Neuronal stem cell (in vitro differentiated cells): ENCODE data around the gene DSCAM.

Experiments
- DNase-seq: peaks from one replicate; pipeline ENCODE4 v3.0.0-alpha.2; 2013; ENCODE audit warnings: low spot score
- H2AFZ ChIP-seq: one replicate; pipeline ENCODE4 v1.6.1; 2013; ENCODE audit warnings: mild to moderate bottlenecking, low read length, inconsistent platforms
- H2AK5ac ChIP-seq: 2 replicates; pipeline ENCODE4 v1.6.1; 2013; ENCODE audit warnings: low read depth, mild to moderate bottlenecking, inconsistent platforms, low read length, moderate library complexity, mixed read lengths
- H2BK120ac ChIP-seq: 2 replicates; pipeline ENCODE4 v1.6.1; 2013; ENCODE audit warnings: low read depth, mild to moderate bottlenecking, inconsistent platforms, low read length, moderate library complexity, mixed read lengths
- H2BK12ac ChIP-seq: one replicate; pipeline ENCODE4 v1.6.1; 2013; ENCODE audit warnings: low read length, inconsistent platforms
- H2BK15ac ChIP-seq: 2 replicates; pipeline ENCODE4 v1.6.1; 2013; ENCODE audit warnings: mild to moderate bottlenecking, low read length, inconsistent platforms, mixed read lengths
- H2BK5ac ChIP-seq: one replicate; pipeline ENCODE4 v1.6.1; 2013; ENCODE audit warnings: inconsistent platforms, mild to moderate bottlenecking, low read length, moderate library complexity
- H3K14ac ChIP-seq: one replicate; pipeline ENCODE4 v1.6.1; 2013; ENCODE audit warnings: low read length, inconsistent platforms
- H3K18ac ChIP-seq: 2 replicates; pipeline ENCODE4 v1.6.1; 2013; ENCODE audit warnings: low read length, inconsistent platforms
- H3K23ac ChIP-seq: 2 replicates; pipeline ENCODE4 v1.6.1; 2013; ENCODE audit warnings: low read depth, mild to moderate bottlenecking, mixed read lengths, low read length, inconsistent platforms; ENCODE audit not compliant: poor library complexity
- H3K27ac ChIP-seq: replicated peaks from 3 replicates; pipeline ENCODE4 v1.5.1; 2013; ENCODE audit warnings: low read length, inconsistent platforms
- H3K27me3 ChIP-seq, 3 experiments: 2 replicates each; pipeline ENCODE4 v1.6.1; 2013; ENCODE audit warnings: low read length in 3 of 3, mild to moderate bottlenecking in 2 of 3, inconsistent platforms in 1 of 3, low read depth in 1 of 3, mixed read lengths in 1 of 3, moderate library complexity in 1 of 3; ENCODE audit not compliant: control insufficient read depth in 3 of 3, insufficient read depth in 3 of 3
- H3K36me3 ChIP-seq, 2 donors: replicated peaks in 1 of 2; 2 replicates each; pipeline ENCODE4 v1.6.1; 2013; ENCODE audit warnings: low read length in 2 of 2; ENCODE audit not compliant: control insufficient read depth in 2 of 2, insufficient read depth in 2 of 2
- H3K4ac ChIP-seq: 2 replicates; pipeline ENCODE4 v1.6.1; 2013; ENCODE audit warnings: inconsistent platforms, mild to moderate bottlenecking, low read length, moderate library complexity
- H3K4me1 ChIP-seq, 2 donors: 1 replicate in 1 of 2; 2 replicates in 1 of 2; pipeline ENCODE4 v1.6.1; 2013; ENCODE audit warnings: low read length in 2 of 2, low read depth in 1 of 2; ENCODE audit not compliant: control insufficient read depth in 2 of 2, insufficient read depth in 1 of 2
- H3K4me2 ChIP-seq: one replicate; pipeline ENCODE4 v1.6.1; 2013; ENCODE audit warnings: mild to moderate bottlenecking, low read length, inconsistent platforms; ENCODE audit not compliant: insufficient read depth, poor library complexity, severe bottlenecking
- H3K4me3 ChIP-seq, 2 donors: 2 replicates each; pipeline ENCODE4 v1.5.1; 2013; ENCODE audit warnings: low read length in 2 of 2, mild to moderate bottlenecking in 2 of 2, inconsistent platforms in 1 of 2, moderate library complexity in 1 of 2
- H3K79me1 ChIP-seq: one replicate; pipeline ENCODE4 v1.6.1; 2013; ENCODE audit warnings: low read depth, mild to moderate bottlenecking, inconsistent platforms, low read length, moderate library complexity
- H3K9ac ChIP-seq: one replicate; pipeline ENCODE4 v1.6.1; 2013; ENCODE audit warnings: mild to moderate bottlenecking, low read depth, low read length, inconsistent platforms; ENCODE audit not compliant: poor library complexity
- H3K9me3 ChIP-seq, 2 donors: replicated peaks in 1 of 2; 2 replicates each; pipeline versions ENCODE3 to v1.6.1; 2013; ENCODE audit warnings: low read length in 2 of 2, mild to moderate bottlenecking in 2 of 2, inconsistent platforms in 1 of 2, low read depth in 1 of 2, mixed read lengths in 1 of 2, moderate library complexity in 1 of 2; ENCODE audit not compliant: control insufficient read depth in 2 of 2, insufficient read depth in 1 of 2
- H4K8ac ChIP-seq: one replicate; pipeline ENCODE4 v1.6.1; 2013; ENCODE audit warnings: low read depth, mild to moderate bottlenecking, inconsistent platforms, low read length, moderate library complexity
- H4K91ac ChIP-seq: one replicate; pipeline ENCODE4 v1.6.1; 2013; ENCODE audit warnings: low read length, low read depth, mild to moderate bottlenecking, inconsistent platforms; ENCODE audit not compliant: poor library complexity
- WGBS, 2 donors: extraction: QIAGEN DNeasy Blood & Tissue Kit; methylation state at CpG; one replicate each; pipeline ENCODE4 v1.1.7; 2013; ENCODE audit warnings: missing lambda C conversion rate in 2 of 2, mixed read lengths in 1 of 2; ENCODE audit not compliant: insufficient read length in 2 of 2, insufficient replicate concordance in 1 of 2; ENCODE audit errors: extremely low coverage in 2 of 2; 5-methylcytosine and 5-hydroxymethylcytosine counted together

DSCAM gene

DNA sequence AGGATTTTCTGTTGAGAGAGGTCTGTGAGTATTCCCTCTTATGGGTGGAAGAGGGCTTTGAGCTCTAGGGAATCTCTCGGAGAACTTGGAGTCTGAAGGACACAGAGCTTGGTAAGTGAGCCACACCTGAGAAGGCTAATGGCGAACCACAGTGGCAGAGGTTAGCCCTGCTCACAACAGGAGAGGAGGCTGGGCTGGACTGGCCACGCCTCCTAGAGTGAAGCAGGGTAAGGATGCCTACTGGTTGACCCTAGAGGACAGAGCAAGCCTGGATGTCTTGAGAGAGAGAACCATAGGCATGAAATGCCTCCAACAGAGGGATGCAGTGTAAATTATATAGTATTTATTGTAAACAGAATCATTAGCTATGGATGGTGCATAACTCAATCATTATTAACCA is 747.1 kb downstream of the DSCAM start:
- Histone ChIP-seq H3K23ac (no peak overlapping the region), H3K4ac (no peak overlapping the region), H3K4me1 (no peaks in the 10 kb centered on the region), H2BK15ac (no peak overlapping the region), H3K79me1 (no peaks in the 10 kb centered on the region), H3K9me3 (no peaks in the 10 kb centered on the region), H3K14ac (no peak overlapping the region), H3K27me3 (no peaks in the 10 kb centered on the region), H2BK12ac (no peak overlapping the region), H3K36me3 (no peaks in the 10 kb centered on the region), H3K9ac (no peak overlapping the region), H2AFZ (no peak overlapping the region), H4K91ac (no peak overlapping the region), H2BK5ac (no peak overlapping the region), H4K8ac (no peak overlapping the region), H3K27ac (no peak overlapping the region), H3K4me2 (no peak overlapping the region), H2AK5ac (no peak overlapping the region), H3K4me3 (no peak overlapping the region), H2BK120ac (no peak overlapping the region), H3K18ac (no peak overlapping the region)
- WGBS, 2 donors, result no CpG with 5 or more reads among the region's 3 CpGs
- DNase-seq, result no peak

DNA sequence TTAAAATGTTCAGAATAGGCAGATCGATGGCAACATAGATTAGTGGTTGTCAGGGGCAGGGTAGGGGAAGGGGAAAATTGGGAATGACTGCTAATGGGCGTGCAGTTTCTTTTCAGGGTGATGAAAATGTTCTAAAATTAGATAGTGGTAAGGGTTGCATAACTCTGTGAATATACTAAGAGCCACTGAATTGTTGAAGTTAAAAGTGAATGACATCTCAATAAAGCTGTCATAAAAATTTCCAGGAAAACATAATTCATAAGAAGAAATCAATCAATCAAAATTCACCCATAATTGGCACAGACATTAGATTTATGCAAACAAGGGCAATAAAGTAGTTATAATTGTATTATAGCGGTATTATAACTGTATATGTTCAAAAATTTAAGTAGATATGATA is 751.5 kb downstream of the DSCAM start:
- no peaks in the 10 kb centered on the region for H3K79me1 ChIP-seq
- no CpG with 5 or more reads among the region's 3 CpGs for WGBS, 2 donors

DNA sequence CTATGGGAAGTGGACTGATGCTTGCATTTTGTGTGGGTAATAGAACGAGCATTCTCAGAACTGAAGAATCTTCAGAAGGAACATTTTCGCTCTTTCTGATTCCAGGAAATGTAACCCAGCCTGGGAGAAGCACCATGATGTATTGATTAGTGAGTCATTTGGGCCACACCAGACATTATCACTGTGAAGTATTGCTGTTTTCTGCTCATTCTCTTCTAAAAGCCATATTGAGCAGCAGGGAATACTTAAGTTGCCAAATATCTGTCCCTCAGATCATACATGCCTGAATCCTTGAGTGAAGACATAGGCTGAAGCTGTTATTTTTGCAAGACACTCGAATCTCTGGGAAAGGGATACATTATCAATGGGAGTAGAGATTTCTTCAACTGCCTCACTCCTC is 766.6 kb downstream of the DSCAM start:
- no peak for DNase-seq
- Histone ChIP-seq H2AFZ (no peak overlapping the region), H2BK120ac (no peak overlapping the region), H3K9ac (no peak overlapping the region), H2BK12ac (no peak overlapping the region), H3K4me1 (no peaks in the 10 kb centered on the region), H3K79me1 (no peaks in the 10 kb centered on the region), H3K27me3 (peaks cover 0 to 4% (median 0%) of the 10 kb centered on the region in 3 experiments), H3K27ac (no peak overlapping the region), H3K23ac (no peak overlapping the region), H2AK5ac (no peak overlapping the region), H2BK5ac (no peak overlapping the region), H4K8ac (no peak overlapping the region), H4K91ac (no peak overlapping the region), H3K14ac (no peak overlapping the region), H3K18ac (no peak overlapping the region), H3K4me2 (no peak overlapping the region), H3K36me3 (no peaks in the 10 kb centered on the region), H3K4me3 (no peak overlapping the region), H3K4ac (no peak overlapping the region), H2BK15ac (no peak overlapping the region), H3K9me3 (no peaks in the 10 kb centered on the region)
- no CpG with 5 or more reads among the region's 3 CpGs for WGBS, 2 donors

More for the DNA sequence above, 751.5 kb downstream of the DSCAM start:
- H2BK5ac ChIP-seq, result no peak overlapping the region
- DNase-seq, result no peak
- H3K9ac ChIP-seq, result no peak overlapping the region
- no peak overlapping the region for H4K8ac ChIP-seq
- H3K4me2 ChIP-seq, result no peak overlapping the region
- no peak overlapping the region for H4K91ac ChIP-seq
- no peak overlapping the region for H3K4me3 ChIP-seq
- H3K9me3 ChIP-seq, result no peaks in the 10 kb centered on the region
- no peak overlapping the region for H2AFZ ChIP-seq
- no peak overlapping the region for H3K23ac ChIP-seq
- no peaks in the 10 kb centered on the region for H3K4me1 ChIP-seq
- H3K4ac ChIP-seq, result no peak overlapping the region
- no peak overlapping the region for H2BK12ac ChIP-seq
- no peak overlapping the region for H3K27ac ChIP-seq
- H3K18ac ChIP-seq, result no peak overlapping the region
- no peak overlapping the region for H2AK5ac ChIP-seq
- H2BK15ac ChIP-seq, result no peak overlapping the region
- H3K36me3 ChIP-seq, result no peaks in the 10 kb centered on the region
- no peak overlapping the region for H2BK120ac ChIP-seq
- no peak overlapping the region for H3K14ac ChIP-seq
- H3K27me3 ChIP-seq, result no peaks in the 10 kb centered on the region

DNA sequence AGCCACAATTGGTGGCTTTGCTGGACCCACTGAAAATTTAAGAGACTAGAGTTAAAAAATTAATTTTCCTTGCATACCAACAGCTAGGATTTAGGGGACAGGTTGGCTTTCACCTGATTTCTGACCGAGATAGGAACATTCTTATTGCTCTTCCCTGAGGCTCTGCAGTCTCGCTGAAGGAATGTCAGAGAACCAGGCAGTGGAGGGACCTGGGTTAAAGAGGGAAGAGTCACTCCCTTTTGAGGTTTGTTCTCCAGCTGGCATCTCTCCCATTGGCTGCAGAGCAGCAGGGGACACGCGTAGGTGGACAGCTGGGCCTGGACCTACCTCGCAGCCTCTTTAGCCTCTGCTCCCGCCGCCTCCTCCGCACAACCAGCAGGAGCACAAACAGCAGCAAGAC is 772.2 kb downstream of the DSCAM start:
- WGBS, 2 donors, result no CpG with 5 or more reads among the region's 8 CpGs
- Histone ChIP-seq H3K27ac (no peak overlapping the region), H4K8ac (no peak overlapping the region), H3K79me1 (no peaks in the 10 kb centered on the region), H3K4me1 (peaks cover 0 to 3% of the 10 kb centered on the region in 2 donors), H3K4me3 (no peak overlapping the region), H2AK5ac (no peak overlapping the region), H3K36me3 (no peaks in the 10 kb centered on the region), H3K9ac (no peak overlapping the region), H3K4ac (no peak overlapping the region), H3K18ac (peak overlapping the region; percentile 79), H4K91ac (no peak overlapping the region), H3K27me3 (peaks cover 0 to 4% (median 0%) of the 10 kb centered on the region in 3 experiments), H2BK12ac (no peak overlapping the region), H3K14ac (no peak overlapping the region), H3K9me3 (no peaks in the 10 kb centered on the region), H3K23ac (no peak overlapping the region), H2BK15ac (no peak overlapping the region), H2BK5ac (no peak overlapping the region), H2BK120ac (no peak overlapping the region), H3K4me2 (no peak overlapping the region), H2AFZ (no peak overlapping the region)
- DNase-seq, result no peak
